Heart right ventricle (tissue), 16 donors: ENCODE results near the gene COMMD1. TPM values are rescaled to one million over a fixed set of nuclear protein-coding genes. Genes with fewer than 3 reads are reported as not detected.

ENCODE experiments used
- ATAC-seq, 8 donors: fragments of 200-7000 bp; cut with Tn5 transposase; one replicate each; pipeline ENCODE4 v1.9.1; 2020; ENCODE audit warnings: mild to moderate bottlenecking in 8 of 8, moderate library complexity in 8 of 8, moderate number of reproducible peaks in 1 of 8
- DNase-seq, 2 donors: peaks; one replicate each; pipeline ENCODE4 v3.0.0-alpha.2; 2020
- H3K27ac ChIP-seq, 10 donors: fragments of 200-600 bp; sonication (generic) in 2 of 10; one replicate each; pipeline versions ENCODE4 v1.5.0 to v1.8.0; 2020 to 2022; ENCODE audit warnings: mild to moderate bottlenecking in 3 of 10
- H3K27me3 ChIP-seq, 7 donors: fragments of 200-600 bp; one replicate each; pipeline ENCODE4 v1.8.0; 2021 to 2022; ENCODE audit warnings: mild to moderate bottlenecking in 2 of 7
- H3K36me3 ChIP-seq, 9 donors: fragments of 200-600 bp; sonication (generic) in 1 of 9; one replicate each; pipeline versions ENCODE4 v1.5.0 to v1.8.0; 2020 to 2022; ENCODE audit warnings: mild to moderate bottlenecking in 2 of 9
- H3K4me1 ChIP-seq, 9 donors: fragments of 200-600 bp; sonication (generic) in 1 of 9; one replicate each; pipeline versions ENCODE4 v1.5.0 to v1.8.0; 2020 to 2022; ENCODE audit warnings: mild to moderate bottlenecking in 4 of 9
- H3K4me3 ChIP-seq, 10 donors: fragments of 200-600 bp; sonication (generic) in 2 of 10; one replicate each; pipeline versions ENCODE4 v1.5.0 to v1.8.0; 2020 to 2022; ENCODE audit warnings: mild to moderate bottlenecking in 7 of 10, moderate library complexity in 2 of 10
- H3K9me3 ChIP-seq, 11 donors: fragments of 200-600 bp in 10 of 11; sonication (generic) in 2 of 11; one replicate each; pipeline versions ENCODE4 v1.5.0 to v1.8.0; 2013 to 2022; ENCODE audit warnings: mild to moderate bottlenecking in 2 of 11, control low read depth in 1 of 11, moderate library complexity in 1 of 11
- WGBS, 2 donors: extraction: QIAGEN DNeasy Blood & Tissue Kit; methylation state at CpG; one replicate each; pipeline ENCODE4 v1.1.7; 2013; ENCODE audit warnings: inconsistent platforms in 1 of 2; 5-methylcytosine and 5-hydroxymethylcytosine counted together
- intact Hi-C, 10 donors: fragments of 100-400 bp; cut with DNase I; formaldehyde crosslinking; loops; one replicate each; pipeline versions ENCODE4 v1.11.1 to v1.14.2; 2022
- polyA plus RNA-seq, 2 donors: library from polyadenylated mRNA; stranded (reverse); fragments of 200-250 nt; gene quantifications; one replicate each; pipeline ENCODE4 v1.2.3, GENCODE V29; 2013
- total RNA-seq, 10 donors: library from RNA; stranded (reverse); fragmentation: NEBNext Ultra II Directional in 3 of 10; extraction: Animal tissue kit (Norgen Biotek cat#: 25700) in 3 of 10; gene quantifications; one replicate each; pipeline versions ENCODE4 v1.2.1 to v1.2.4, GENCODE V29; 2021 to 2023
- TF ChIP-seq, protein P1 (sequence below), 9 donors: fragments of 200-600 bp; sonication (generic) in 2 of 9; IDR thresholded peaks; one replicate each; pipeline versions ENCODE4 v1.5.0 to v1.8.0; 2021 to 2022; ENCODE audit warnings: antibody characterized with exemption in 9 of 9, mild to moderate bottlenecking in 5 of 9, moderate library complexity in 1 of 9
- donor health status: Arrhythmogenic right ventricular cardiomyopathy.
- donor health status: ischemic (EF 13 %, LVEDD 7.1; RV severe dilation, severe dysfunction).
- donor health status: healthy with polysubstance abuse.
- donor health status: DM: no; HTN: yes; CAD: no.
- donor health status: DM: no; HTN: no; CAD: no.
- donor health status: ischemic (EF 25% LVEDD 6.9; RV normal size, moderate dysfunction).
- donor health status: ischemic (EF 25% LVEDD 5.7; RV mildly dilated, moderate dysfunction).
- donor health status: healthy.
- donor health status: DM: yes; HTN: yes; CAD: no.
- donor health status: Ischemic cardiomyopathy.
- donor health status: ischemic (EF 35%, LVEDD 5.7; RV mildly dilated, moderate dysfunction).
- donor health status: nonischemic (EF 11% LVEDD 7.7; RV severe dilation, severe dysfunction).
- donor health status: DM: yes; HTN: yes; CAD: no.
- donor health status: PGD.
- donor health status: ischemic (EF 29% LVEDD 5.4; RV normal size, mild dysfunction).
- donor health status: nonischemic (EF 23%, LVEDD 6.1; RV moderate dilation, normal function).

The COMMD1 gene
- total and polyA plus RNA-seq, 12 donors: 51.1 to 90.2 (median 64.4) TPM

DNA sequence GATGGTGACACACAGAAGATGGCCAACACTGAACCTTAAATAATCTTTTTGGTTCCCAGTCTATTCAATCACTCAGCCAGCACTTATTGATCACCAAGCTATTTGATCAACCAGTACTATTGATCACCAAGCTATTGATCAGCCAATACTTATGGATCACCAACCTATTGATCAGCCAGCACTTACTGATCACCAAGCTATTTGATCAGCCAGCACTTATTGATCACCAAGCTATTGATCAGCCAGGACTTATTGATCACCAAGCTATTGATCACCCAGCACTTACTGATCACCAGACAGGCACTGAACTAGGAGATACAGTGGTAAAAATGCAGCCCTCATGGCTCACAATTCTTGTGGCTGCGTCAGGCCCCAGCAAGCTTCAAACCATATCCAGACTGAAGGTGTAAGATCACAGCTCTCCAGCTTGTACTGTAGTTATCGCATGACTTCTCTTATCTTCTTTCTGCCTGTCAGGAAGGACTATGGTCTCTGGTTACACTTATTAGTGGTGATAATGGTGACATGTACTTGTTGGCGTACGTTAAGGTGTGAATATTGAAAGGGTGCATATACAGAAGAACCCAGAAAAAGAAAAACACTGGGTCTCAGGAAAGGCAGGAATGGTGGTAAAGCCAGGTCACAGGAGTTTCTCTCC is 272.0 kb downstream of the COMMD1 start:
- peak in 2 of 8 donors; percentile 21 to 28 for ATAC-seq
- intact Hi-C loops: loop anchor here in 2 of 10 donors (1.0 to 10.0 kb wide), 2 partner anchors 155 to 163 kb away; no protein-coding TSS in a partner anchor

GRCh38 chr2:62178741-62179271 is 273.3 kb downstream of the COMMD1 start:
- no peaks in the 10 kb centered on the region for H3K9me3 ChIP-seq
- intact Hi-C loops: loop anchor here in 1 of 10 donors (10.0 kb wide), 1 partner anchor 164 kb away; no protein-coding TSS in a partner anchor
- DNase-seq (peak in 1 of 2 donors; percentile 44), ATAC-seq (peak; percentile 57 to 93 (median 80))
- WGBS, 2 donors: 64% methylated on average over 5 of the region's 5 CpGs
- H3K27ac ChIP-seq: peak overlapping the region in 7 of 10 donors; percentile 2 to 72 (median 59)
- peaks cover 0 to 50% (median 17%) of the 10 kb centered on the region in 9 donors for H3K4me1 ChIP-seq
- TF ChIP-seq, protein P1, sequence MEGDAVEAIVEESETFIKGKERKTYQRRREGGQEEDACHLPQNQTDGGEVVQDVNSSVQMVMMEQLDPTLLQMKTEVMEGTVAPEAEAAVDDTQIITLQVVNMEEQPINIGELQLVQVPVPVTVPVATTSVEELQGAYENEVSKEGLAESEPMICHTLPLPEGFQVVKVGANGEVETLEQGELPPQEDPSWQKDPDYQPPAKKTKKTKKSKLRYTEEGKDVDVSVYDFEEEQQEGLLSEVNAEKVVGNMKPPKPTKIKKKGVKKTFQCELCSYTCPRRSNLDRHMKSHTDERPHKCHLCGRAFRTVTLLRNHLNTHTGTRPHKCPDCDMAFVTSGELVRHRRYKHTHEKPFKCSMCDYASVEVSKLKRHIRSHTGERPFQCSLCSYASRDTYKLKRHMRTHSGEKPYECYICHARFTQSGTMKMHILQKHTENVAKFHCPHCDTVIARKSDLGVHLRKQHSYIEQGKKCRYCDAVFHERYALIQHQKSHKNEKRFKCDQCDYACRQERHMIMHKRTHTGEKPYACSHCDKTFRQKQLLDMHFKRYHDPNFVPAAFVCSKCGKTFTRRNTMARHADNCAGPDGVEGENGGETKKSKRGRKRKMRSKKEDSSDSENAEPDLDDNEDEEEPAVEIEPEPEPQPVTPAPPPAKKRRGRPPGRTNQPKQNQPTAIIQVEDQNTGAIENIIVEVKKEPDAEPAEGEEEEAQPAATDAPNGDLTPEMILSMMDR (IDR thresholded peaks at IDR 0.05): no peak
- H3K27me3 ChIP-seq: no peaks in the 10 kb centered on the region
- no peaks in the 10 kb centered on the region for H3K36me3 ChIP-seq
- no peak overlapping the region for H3K4me3 ChIP-seq

More for the DNA sequence above, 272.0 kb downstream of the COMMD1 start:
- no peaks in the 10 kb centered on the region for H3K27me3 ChIP-seq
- TF ChIP-seq, protein P1 (IDR thresholded peaks at IDR 0.05): no peak
- no peaks in the 10 kb centered on the region for H3K9me3 ChIP-seq
- no peak for DNase-seq
- WGBS, 2 donors: 56 to 74% methylated on average over 4 of the region's 4 CpGs
- H3K36me3 ChIP-seq: no peaks in the 10 kb centered on the region
- peak overlapping the region in 6 of 10 donors; percentile 53 to 72 (median 61) for H3K27ac ChIP-seq
- no peak overlapping the region for H3K4me3 ChIP-seq
- H3K4me1 ChIP-seq: peaks cover 0 to 50% (median 17%) of the 10 kb centered on the region in 9 donors

DNA sequence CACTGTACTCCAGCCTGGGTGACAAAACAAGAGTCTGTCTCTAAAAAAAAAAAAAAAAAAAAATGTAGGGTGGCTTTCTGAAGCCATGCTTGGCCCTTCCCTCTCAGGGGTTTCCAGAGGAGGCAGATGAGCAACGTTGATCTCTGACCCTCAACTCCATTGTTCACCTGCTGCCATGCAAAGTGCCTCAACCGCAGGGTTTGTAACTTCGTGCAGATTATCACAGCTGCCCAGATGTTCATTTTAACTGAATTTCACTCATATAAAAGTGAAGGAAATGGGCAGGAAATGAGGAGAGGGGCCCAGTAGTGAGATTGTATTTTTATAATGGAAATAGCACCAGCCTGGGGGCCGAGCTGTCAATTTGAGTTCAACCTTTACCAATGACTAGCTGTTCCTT is 275.5 kb downstream of the COMMD1 start:
- Histone ChIP-seq H3K27ac (no peak overlapping the region), H3K27me3 (no peaks in the 10 kb centered on the region), H3K4me1 (peaks cover 0 to 47% (median 16%) of the 10 kb centered on the region in 9 donors), H3K36me3 (no peaks in the 10 kb centered on the region), H3K9me3 (no peaks in the 10 kb centered on the region), H3K4me3 (no peak overlapping the region)
- DNase-seq (no peak), ATAC-seq (no peak)
- TF ChIP-seq, protein P1 (IDR thresholded peaks at IDR 0.05): no peak
- intact Hi-C loops: no loop called here
- WGBS, 2 donors: 73 to 75% methylated on average over 4 of the region's 4 CpGs

DNA sequence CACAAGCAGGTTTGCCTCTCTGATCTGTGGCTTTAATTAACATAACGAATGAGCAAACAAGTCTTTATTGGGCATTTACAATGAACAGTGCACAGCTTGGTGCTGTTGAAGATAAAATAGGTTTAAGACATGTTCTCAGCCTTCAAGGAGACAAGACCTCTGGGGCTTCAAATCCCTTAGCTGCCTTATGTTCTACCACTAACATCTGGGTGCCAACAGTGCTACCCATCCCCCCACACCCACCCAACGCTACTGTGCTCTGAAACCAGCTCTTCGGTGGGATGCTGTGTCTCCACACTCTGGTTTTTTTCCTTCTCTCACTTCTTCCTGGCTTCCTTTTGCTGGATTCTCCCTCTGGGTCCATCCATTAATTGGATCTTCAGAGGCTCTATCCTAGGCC is 276.4 kb downstream of the COMMD1 start:
- DNase-seq (no peak), ATAC-seq (no peak)
- Histone ChIP-seq H3K27ac (no peak overlapping the region), H3K9me3 (no peaks in the 10 kb centered on the region), H3K36me3 (no peaks in the 10 kb centered on the region), H3K27me3 (no peaks in the 10 kb centered on the region), H3K4me3 (no peak overlapping the region), H3K4me1 (peaks cover 0 to 47% (median 23%) of the 10 kb centered on the region in 9 donors)
- WGBS, 2 donors: 82 to 93% methylated on average over 3 of the region's 3 CpGs
- TF ChIP-seq, protein P1 (IDR thresholded peaks at IDR 0.05): no peak
- intact Hi-C loops: no loop called here
